Lower leg skin (tissue), 3 donors: ENCODE data around the gene CEP76.

Experiments
- CTCF ChIP-seq, 3 donors: fragments of 450-650 bp; IDR thresholded peaks; one replicate each; pipeline ENCODE4 v1.5.1; 2016; ENCODE audit warnings: antibody characterized with exemption in 3 of 3, mild to moderate bottlenecking in 3 of 3, moderate library complexity in 2 of 3
- POLR2A ChIP-seq, 2 donors: fragments of 450-650 bp; IDR thresholded peaks; one replicate each; pipeline ENCODE4 v1.6.1; 2016 to 2017; ENCODE audit warnings: antibody characterized with exemption in 2 of 2, mild to moderate bottlenecking in 1 of 2, moderate library complexity in 1 of 2

- no peak for TF ChIP-seq CTCF (IDR thresholded peaks at IDR 0.05)
- TF ChIP-seq POLR2A (IDR thresholded peaks at IDR 0.05), result no peak
Observed at GRCh38 chr18:12751891-12752290, 49.4 kb upstream of the CEP76 start.
